Stimulated activated CD8-positive, alpha-beta memory T cell treated with anti-CD3 and anti-CD28 coated beads, Interleukin-7, amount 100 ng/mL, for 48 hours (primary cell): ENCODE data around the gene SLC12A3.
A peak's percentile ranks its signal among the peaks of the same experiment; 100 is the strongest.

ENCODE experiments used
- DNase-seq, 2 donors: peaks; one replicate each; pipeline ENCODE4 v3.0.0-alpha.2; 2020; ENCODE audit warnings: low read depth in 1 of 2; ENCODE audit errors: extremely low read depth in 1 of 2

SLC12A3 gene

GRCh38 chr16:56886296-56886695 lies 21.3 kb downstream of the SLC12A3 start:
- DNase-seq: no peak

DNA sequence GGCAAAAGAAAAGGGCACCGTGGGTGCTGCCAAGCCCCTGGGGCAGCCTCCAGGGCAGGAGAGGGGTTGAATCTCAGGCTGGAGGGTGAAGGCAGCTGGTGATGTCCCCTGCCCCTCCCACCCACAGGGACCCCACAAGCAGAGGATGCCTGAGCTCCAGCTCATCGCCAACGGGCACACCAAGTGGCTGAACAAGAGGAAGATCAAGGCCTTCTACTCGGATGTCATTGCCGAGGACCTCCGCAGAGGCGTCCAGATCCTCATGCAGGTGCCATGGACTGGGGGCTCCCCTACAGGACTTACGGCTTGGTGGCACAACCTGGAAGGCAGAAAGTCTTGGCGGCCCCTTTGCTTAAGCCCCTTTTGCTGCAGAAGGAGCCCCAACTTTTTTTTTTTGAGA lies 21.8 kb downstream of the SLC12A3 start:
- no peak for DNase-seq

- DNase-seq: no peak
Observed at GRCh38 chr16:56888806-56889205, 23.8 kb downstream of the SLC12A3 start.

GRCh38 chr16:56889206-56889605 lies 24.2 kb downstream of the SLC12A3 start:
- DNase-seq: no peak

DNA sequence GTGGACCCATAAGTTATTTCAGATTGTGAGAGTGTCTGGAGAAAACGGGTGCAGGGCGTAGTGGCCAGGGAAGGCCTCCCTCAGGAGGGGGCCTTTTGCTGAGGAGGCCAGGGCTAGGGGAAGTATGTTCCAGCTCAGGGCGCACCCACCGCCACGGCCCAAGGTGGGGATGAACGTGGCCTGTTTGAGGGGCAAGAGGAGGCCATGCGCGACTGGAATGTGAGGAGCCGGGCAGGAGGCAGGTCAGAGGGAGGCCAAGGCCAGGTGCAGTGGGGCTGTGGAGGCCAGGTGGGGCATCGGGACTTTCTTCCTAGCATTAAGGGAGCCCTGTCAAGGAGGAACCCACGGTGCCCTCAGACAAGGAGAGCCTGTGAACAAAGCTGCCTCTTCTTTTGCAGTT lies 26.7 kb downstream of the SLC12A3 start:
- DNase-seq: no peak

GRCh38 chr16:56892705-56893104 lies 27.7 kb downstream of the SLC12A3 start:
- no peak for DNase-seq

DNA sequence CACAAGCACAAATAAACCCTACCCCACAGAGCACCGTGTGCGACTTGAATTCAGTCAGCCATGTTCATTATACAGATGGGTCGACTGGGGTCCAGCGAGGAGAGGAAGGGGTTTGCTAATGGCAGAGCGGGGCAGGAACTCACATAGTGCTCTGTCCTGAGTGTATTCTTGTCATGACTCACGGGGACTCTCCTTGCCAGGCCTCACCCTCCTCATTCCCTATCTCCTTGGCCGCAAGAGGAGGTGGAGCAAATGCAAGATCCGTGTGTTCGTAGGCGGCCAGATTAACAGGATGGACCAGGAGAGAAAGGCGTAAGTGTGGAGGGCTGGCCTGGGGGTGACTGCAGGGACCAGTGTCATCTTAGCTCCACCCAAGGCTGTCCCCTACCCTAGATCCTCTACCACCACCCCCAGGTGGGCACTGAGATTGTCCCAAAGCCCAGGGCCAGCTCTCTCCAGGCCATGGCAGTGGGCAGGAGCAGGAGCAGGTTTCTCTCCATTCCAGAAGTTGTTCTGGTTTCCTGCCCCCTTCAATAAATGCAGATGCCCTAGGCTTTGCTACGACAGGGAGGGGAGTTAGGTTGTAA lies 29.4 kb downstream of the SLC12A3 start:
- DNase-seq: no peak

- no peak for DNase-seq
Observed at GRCh38 chr16:56895813-56896212, 30.8 kb downstream of the SLC12A3 start.

GRCh38 chr16:56896244-56896643 lies 31.2 kb downstream of the SLC12A3 start:
- no peak for DNase-seq

GRCh38 chr16:56897026-56897799 lies 32.2 kb downstream of the SLC12A3 start:
- no peak for DNase-seq

DNA sequence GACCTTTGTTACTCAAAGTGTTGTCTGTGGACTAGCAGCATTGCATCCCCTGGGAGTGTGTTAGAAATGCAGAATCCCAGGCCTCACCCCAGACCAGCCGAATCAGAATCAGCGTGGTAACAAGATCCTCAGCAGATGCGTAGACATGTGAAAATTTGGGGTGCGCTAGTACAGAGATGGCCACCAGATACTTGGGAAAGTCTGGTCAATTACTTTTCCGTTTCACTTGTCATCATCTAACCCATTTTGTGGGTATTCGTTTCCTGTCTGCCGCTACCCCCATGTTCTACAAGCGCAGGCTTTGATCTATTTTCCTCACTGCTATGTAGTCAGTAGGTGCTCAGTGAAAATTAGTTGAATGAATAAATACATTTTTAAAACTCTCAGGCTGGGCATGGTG lies 33.8 kb downstream of the SLC12A3 start:
- DNase-seq: no peak

GRCh38 chr16:56903866-56904265 lies 38.9 kb downstream of the SLC12A3 start:
- DNase-seq: no peak

GRCh38 chr16:56907401-56907800 lies 42.4 kb downstream of the SLC12A3 start:
- no peak for DNase-seq

DNA sequence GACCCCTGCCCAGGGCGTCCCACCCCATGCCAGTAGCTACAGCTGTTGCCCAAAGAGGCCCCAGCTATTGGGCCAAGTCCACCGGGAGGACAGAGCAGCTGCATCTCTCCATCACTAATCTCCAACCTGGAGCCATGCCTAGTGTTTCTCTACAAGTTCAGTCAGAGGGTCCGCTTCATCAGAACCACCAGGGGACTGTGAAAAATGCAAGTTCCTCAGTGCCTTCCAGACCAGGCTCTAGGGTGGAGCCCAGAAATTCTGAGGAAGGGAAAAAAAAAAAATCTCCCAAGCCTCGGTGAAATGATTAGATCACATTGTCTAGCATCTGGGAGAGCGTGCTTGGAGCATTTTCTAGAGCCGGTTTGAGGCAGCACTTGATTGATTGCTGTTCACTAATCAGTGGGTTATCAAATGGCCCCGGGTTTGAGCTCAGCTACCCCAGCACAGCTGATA lies 44.5 kb downstream of the SLC12A3 start:
- DNase-seq: no peak

GRCh38 chr16:56910112-56910511 lies 45.1 kb downstream of the SLC12A3 start:
- no peak for DNase-seq

DNA sequence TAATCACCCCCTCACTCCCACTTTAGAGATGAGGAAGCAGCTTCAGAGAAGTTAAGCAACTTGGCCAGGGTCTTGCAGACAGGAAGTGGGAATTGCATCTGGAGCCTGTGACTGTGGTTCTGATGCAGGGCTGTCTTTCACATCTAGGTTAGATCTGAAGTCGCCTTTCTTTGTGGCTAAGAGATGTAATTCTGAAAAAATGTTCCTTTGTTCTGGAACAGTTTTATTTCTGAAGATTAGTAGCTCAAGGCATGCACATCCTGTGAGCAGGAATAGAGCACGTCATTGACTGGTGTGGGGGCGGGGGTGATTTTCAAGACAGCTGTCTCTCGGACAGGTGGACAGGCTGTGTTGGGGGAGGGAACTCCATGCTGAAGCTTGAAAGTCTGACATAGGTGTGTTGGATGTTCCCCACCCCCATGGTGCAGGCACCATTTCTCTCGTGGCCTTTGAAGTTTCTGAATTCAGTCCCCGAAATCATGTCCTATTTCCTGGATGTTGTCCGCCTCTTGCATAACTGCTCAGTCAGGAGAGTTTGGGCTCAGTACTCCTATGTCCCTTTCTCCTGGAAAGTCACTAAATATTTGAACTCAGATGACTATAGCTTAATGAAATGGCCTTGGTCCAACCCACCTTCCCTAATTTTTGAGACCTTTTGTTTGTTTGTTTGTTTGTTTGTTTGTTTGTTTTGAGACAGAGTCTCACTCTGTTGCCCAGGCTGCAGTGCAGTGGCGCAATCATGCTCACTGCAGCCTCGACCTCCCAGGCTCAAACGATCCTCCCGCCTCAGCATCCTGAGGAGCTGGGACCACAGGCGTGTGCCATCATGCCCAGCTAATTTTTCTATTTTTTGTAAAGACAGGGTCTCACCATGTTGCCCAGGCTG lies 45.9 kb downstream of the SLC12A3 start:
- peak in 1 of 2 donors; percentile 34 for DNase-seq

GRCh38 chr16:56911771-56912571 lies 47.0 kb downstream of the SLC12A3 start:
- DNase-seq: no peak

GRCh38 chr16:56912746-56913708 lies 48.0 kb downstream of the SLC12A3 start:
- no peak for DNase-seq

DNA sequence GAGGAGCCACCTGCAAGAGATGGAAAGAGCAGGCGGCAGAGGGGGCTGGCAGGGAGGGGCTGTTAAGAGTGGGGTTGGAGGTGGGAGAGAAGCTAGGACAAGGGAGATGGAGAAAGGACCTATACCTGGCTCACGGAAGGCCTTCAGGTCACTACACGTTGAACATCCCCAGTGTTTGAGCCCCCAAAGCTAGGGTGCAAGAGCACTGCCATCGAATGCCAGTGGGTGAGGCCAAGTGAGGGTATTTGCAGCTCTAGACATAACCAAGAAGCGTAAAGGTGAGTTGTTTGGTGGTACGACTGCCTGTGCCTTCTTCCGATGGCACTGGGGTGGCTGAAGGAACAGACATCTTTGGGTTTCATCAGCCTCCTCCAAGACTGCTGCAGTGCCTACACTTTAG lies 49.9 kb downstream of the SLC12A3 start:
- DNase-seq: no peak
